Measurements from ENCODE around the gene NHERF2.

NHERF2 gene

GRCh38 chr16:2035431-2036199 is 8.9 kb downstream of the NHERF2 start:
- peak; percentile 86 for DNase-seq (ENCODE audit: low read depth)
- TF ChIP-seq, protein P1, sequence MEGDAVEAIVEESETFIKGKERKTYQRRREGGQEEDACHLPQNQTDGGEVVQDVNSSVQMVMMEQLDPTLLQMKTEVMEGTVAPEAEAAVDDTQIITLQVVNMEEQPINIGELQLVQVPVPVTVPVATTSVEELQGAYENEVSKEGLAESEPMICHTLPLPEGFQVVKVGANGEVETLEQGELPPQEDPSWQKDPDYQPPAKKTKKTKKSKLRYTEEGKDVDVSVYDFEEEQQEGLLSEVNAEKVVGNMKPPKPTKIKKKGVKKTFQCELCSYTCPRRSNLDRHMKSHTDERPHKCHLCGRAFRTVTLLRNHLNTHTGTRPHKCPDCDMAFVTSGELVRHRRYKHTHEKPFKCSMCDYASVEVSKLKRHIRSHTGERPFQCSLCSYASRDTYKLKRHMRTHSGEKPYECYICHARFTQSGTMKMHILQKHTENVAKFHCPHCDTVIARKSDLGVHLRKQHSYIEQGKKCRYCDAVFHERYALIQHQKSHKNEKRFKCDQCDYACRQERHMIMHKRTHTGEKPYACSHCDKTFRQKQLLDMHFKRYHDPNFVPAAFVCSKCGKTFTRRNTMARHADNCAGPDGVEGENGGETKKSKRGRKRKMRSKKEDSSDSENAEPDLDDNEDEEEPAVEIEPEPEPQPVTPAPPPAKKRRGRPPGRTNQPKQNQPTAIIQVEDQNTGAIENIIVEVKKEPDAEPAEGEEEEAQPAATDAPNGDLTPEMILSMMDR (conservative IDR thresholded peaks at IDR 0.05; ENCODE audit: low read length): no peak
- peak overlapping the region; percentile 39 for H3K4me3 ChIP-seq (ENCODE audit: low read length)

DNA sequence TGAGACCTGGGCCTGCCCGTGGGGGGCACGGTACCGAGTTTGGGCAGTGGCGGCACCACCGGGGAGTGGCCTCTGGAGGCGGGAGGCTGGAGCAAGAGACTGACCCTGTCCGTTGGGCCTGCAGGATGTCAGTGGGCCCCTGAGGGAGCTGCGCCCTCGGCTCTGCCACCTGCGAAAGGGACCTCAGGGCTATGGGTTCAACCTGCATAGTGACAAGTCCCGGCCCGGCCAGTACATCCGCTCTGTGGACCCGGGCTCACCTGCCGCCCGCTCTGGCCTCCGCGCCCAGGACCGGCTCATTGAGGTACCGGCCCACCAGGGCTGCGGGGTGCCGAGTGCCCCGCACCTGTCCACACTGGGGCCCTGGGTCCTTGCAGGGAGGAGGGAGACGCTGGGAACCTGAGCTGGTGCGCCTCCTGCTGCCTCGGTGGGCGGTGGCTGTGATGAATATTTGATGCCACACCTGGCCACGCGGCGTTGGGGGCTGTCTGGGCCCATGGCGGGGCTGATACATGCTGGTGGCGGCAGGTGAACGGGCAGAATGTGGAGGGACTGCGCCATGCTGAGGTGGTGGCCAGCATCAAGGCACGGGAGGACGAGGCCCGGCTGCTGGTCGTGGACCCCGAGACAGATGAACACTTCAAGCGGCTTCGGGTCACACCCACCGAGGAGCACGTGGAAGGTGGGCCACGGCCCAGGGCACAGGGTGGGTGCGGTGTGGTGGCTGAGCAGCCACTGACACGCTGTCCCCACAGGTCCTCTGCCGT is 9.7 kb downstream of the NHERF2 start:
- TF ChIP-seq, protein P1 (conservative IDR thresholded peaks at IDR 0.05; ENCODE audit: low read length): no peak
- H3K4me3 ChIP-seq (ENCODE audit: low read length): peak overlapping the region; percentile 36
- DNase-seq (ENCODE audit: low read depth): no peak

- no peak overlapping the region for H3K4me3 ChIP-seq (ENCODE audit: low read length)
- TF ChIP-seq, protein P1 (conservative IDR thresholded peaks at IDR 0.05; ENCODE audit: low read length): no peak
- no peak for DNase-seq (ENCODE audit: low read depth)
These were observed 10.4 kb downstream of the NHERF2 start for GRCh38 chr16:2037115-2037514.

DNA sequence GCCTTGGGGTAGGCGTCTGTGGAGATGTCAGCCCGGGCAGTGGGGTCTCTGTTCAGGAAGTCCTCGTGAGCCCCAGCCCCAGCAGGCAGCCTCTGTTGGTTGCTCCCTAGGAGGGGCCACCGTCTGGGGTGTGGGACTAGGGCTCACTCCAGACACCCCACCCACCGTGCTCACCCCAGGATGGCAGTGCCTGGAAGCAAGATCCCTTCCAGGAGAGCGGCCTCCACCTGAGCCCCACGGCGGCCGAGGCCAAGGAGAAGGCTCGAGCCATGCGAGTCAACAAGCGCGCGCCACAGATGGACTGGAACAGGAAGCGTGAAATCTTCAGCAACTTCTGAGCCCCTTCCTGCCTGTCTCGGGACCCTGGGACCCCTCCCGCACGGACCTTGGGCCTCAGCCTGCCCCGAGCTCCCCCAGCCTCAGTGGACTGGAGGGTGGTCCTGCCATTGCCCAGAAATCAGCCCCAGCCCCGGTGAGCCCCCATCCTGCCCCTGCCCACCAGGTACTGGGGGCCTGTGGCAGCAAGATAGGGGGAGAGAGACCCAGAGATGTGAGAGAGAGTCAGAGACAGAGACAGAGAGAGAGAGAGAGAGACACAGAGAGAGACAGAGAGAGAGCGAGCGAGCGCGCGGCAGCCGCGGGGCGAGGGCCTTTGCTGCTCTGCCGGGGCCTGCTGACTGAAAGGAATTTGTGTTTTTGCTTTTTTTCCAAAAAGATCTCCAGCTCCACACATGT is 11.1 kb downstream of the NHERF2 start:
- peak; percentile 29 for DNase-seq (ENCODE audit: low read depth)
- TF ChIP-seq, protein P1 (conservative IDR thresholded peaks at IDR 0.05; ENCODE audit: low read length): no peak
- H3K4me3 ChIP-seq (ENCODE audit: low read length): no peak overlapping the region

GRCh38 chr16:2038382-2039231 is 11.9 kb downstream of the NHERF2 start:
- H3K4me3 ChIP-seq (ENCODE audit: low read length): no peak overlapping the region
- DNase-seq (ENCODE audit: low read depth): no peak
- TF ChIP-seq, protein P1 (conservative IDR thresholded peaks at IDR 0.05; ENCODE audit: low read length): no peak

GRCh38 chr16:2039274-2040031 is 12.8 kb downstream of the NHERF2 start:
- TF ChIP-seq, protein P1 (conservative IDR thresholded peaks at IDR 0.05; ENCODE audit: low read length): no peak
- no peak overlapping the region for H3K4me3 ChIP-seq (ENCODE audit: low read length)
- DNase-seq (ENCODE audit: low read depth): peak; percentile 96

All from AG10803 (cell line).